Measurements from ENCODE around the gene NANOGP8. TPM values are rescaled to one million over a fixed set of nuclear protein-coding genes. Genes with fewer than 3 reads are reported as not detected.

The NANOGP8 gene
- total and polyA plus RNA-seq, 9 of the 15 experiments (the other 6 are each of a cell fraction or from before 2014, with no cell fraction given) = not detected

- no peaks in the 10 kb centered on the region for H4K20me1 ChIP-seq (replicated peaks; ENCODE audit: control insufficient read depth, insufficient read depth, low read length)
- no peak overlapping the region for H3K4me2 ChIP-seq (ENCODE audit: insufficient read depth, low read length)
- H3K4me1 ChIP-seq (replicated peaks in 1 of 2; ENCODE audit: control insufficient read depth in 2 of 2, insufficient read depth in 2 of 2, low read length in 2 of 2) = no peaks in the 10 kb centered on the region
- ChIA-PET POLR2A (interaction anchor here (2.8 kb wide), 1 partner anchor 16 kb away, joined by 9 read pairs; no protein-coding TSS in a partner anchor), CTCF (ENCODE audit: low intra/inter-chr PET ratio) (no interaction called here)
- no peak for FAIRE-seq
- in situ Hi-C loops (cut with MboI) (no loop called here), intact Hi-C loops (cut with micrococcal nuclease) (no loop called here)
- no TSS peak for BruUV-seq (replicated peaks)
- H2AFZ ChIP-seq (ENCODE audit: low read depth, low read length) = peak overlapping the region; percentile 58
- DNase-seq (ENCODE audit: extremely low read depth in 1 of 4, low spot score in 3 of 4) = no peak
- no peak overlapping the region for H3K27ac ChIP-seq (ENCODE audit: extremely low read depth, low read depth, low read length)
- no peaks in the 10 kb centered on the region for H3K27me3 ChIP-seq (ENCODE audit: control insufficient read depth in 2 of 2, insufficient read depth in 2 of 2, low read length in 2 of 2)
- WGBS (ENCODE audit: insufficient coverage, low coverage, missing lambda C conversion rate) = 57% methylated on average over 5 of the region's 5 CpGs
- no peaks in the 10 kb centered on the region for H3K79me2 ChIP-seq (ENCODE audit: control insufficient read depth, insufficient read depth, low read length)
- no peak overlapping the region for H3K9ac ChIP-seq (ENCODE audit: insufficient read depth in 1 of 2, low read depth in 2 of 2, low read length in 2 of 2)
- TF ChIP-seq, protein P1, sequence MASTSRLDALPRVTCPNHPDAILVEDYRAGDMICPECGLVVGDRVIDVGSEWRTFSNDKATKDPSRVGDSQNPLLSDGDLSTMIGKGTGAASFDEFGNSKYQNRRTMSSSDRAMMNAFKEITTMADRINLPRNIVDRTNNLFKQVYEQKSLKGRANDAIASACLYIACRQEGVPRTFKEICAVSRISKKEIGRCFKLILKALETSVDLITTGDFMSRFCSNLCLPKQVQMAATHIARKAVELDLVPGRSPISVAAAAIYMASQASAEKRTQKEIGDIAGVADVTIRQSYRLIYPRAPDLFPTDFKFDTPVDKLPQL (IDR thresholded peaks at IDR 0.05; ENCODE audit: extremely low read depth, insufficient read length) = no peak
- TF ChIP-seq XRCC5 (IDR thresholded peaks at IDR 0.05; ENCODE audit: low read depth, low read length) = no peak
- TF ChIP-seq, protein P2, sequence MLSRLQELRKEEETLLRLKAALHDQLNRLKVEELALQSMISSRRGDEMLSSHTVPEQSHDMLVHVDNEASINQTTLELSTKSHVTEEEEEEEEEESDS (CRISPR knock-in tag; IDR thresholded peaks at IDR 0.05) = no peak
- no peak for TF ChIP-seq RCOR1 (IDR thresholded peaks at IDR 0.05; ENCODE audit: borderline replicate concordance in 1 of 2, low read depth in 2 of 2, low read length in 2 of 2)
- H3K9me3 ChIP-seq (replicated peaks; ENCODE audit: control insufficient read depth, insufficient read depth, low read depth, low read length) = no peaks in the 10 kb centered on the region
- H3K36me3 ChIP-seq (ENCODE audit: control insufficient read depth, insufficient read depth, low read length) = no peaks in the 10 kb centered on the region
- no peaks in the 10 kb centered on the region for H3K9me1 ChIP-seq (ENCODE audit: control insufficient read depth, insufficient read depth, low read length)
- no peak overlapping the region for H3K4me3 ChIP-seq
- ATAC-seq = no peak
Measured at GRCh38 chr15:35107561-35107960, 22.5 kb upstream of the NANOGP8 start.

DNA sequence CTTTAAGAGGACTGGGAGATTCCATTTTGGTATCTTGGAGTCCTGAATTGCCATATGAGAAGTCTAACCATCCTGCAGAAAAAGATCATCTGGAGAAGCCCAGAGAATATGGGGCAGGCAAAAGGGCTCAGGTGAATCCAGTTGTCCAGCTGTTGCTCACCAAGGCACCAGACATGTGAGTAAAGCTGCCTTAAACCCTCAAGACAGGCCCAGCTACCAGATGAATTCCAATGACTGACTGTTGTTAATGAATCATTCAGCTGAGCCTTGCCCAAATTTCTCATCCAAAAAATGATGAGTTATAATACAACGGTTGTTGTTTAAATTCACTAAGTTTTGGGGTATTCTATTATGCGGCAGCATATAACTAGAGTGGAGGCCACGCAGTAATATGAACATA is 22.0 kb upstream of the NANOGP8 start:
- WGBS (ENCODE audit: insufficient coverage, low coverage, missing lambda C conversion rate) = 65% methylated on average over 3 of the region's 3 CpGs
- H3K27me3 ChIP-seq (ENCODE audit: control insufficient read depth in 2 of 2, insufficient read depth in 2 of 2, low read length in 2 of 2) = no peaks in the 10 kb centered on the region
- H3K4me2 ChIP-seq (ENCODE audit: insufficient read depth, low read length) = no peak overlapping the region
- no peaks in the 10 kb centered on the region for H3K9me3 ChIP-seq (replicated peaks; ENCODE audit: control insufficient read depth, insufficient read depth, low read depth, low read length)
- no peaks in the 10 kb centered on the region for H3K9me1 ChIP-seq (ENCODE audit: control insufficient read depth, insufficient read depth, low read length)
- H3K4me3 ChIP-seq = no peak overlapping the region
- no peaks in the 10 kb centered on the region for H3K36me3 ChIP-seq (ENCODE audit: control insufficient read depth, insufficient read depth, low read length)
- H3K79me2 ChIP-seq (ENCODE audit: control insufficient read depth, insufficient read depth, low read length) = no peaks in the 10 kb centered on the region
- intact Hi-C loops (cut with micrococcal nuclease) (no loop called here), in situ Hi-C loops (cut with MboI) (no loop called here)
- no peak overlapping the region for H2AFZ ChIP-seq (ENCODE audit: low read depth, low read length)
- FAIRE-seq = no peak
- no peaks in the 10 kb centered on the region for H3K4me1 ChIP-seq (replicated peaks in 1 of 2; ENCODE audit: control insufficient read depth in 2 of 2, insufficient read depth in 2 of 2, low read length in 2 of 2)
- no peak for DNase-seq (ENCODE audit: extremely low read depth in 1 of 4, low spot score in 3 of 4)
- BruUV-seq (replicated peaks) = no TSS peak
- CTCF ChIA-PET (ENCODE audit: low intra/inter-chr PET ratio) = no interaction called here
- no peak overlapping the region for H3K27ac ChIP-seq (ENCODE audit: extremely low read depth, low read depth, low read length)
- H4K20me1 ChIP-seq (replicated peaks; ENCODE audit: control insufficient read depth, insufficient read depth, low read length) = no peaks in the 10 kb centered on the region
- POLR2A ChIA-PET = interaction anchor here (2.8 kb wide), 1 partner anchor 17 kb away, joined by 9 read pairs; no protein-coding TSS in a partner anchor
- H3K9ac ChIP-seq (ENCODE audit: insufficient read depth in 1 of 2, low read depth in 2 of 2, low read length in 2 of 2) = no peak overlapping the region
- ATAC-seq = no peak
- TF ChIP-seq THRAP3 (IDR thresholded peaks at IDR 0.05; ENCODE audit: borderline replicate concordance) (no peak), ASH1L (IDR thresholded peaks at IDR 0.05; ENCODE audit: borderline replicate concordance, low read depth, partially characterized antibody) (no peak), TAF9B (IDR thresholded peaks at IDR 0.05; ENCODE audit: partially characterized antibody) (no peak), OTX1 (CRISPR knock-in tag; IDR thresholded peaks at IDR 0.05) (no peak), ZBTB8A (IDR thresholded peaks at IDR 0.05; ENCODE audit: partially characterized antibody) (no peak), TEAD4 (IDR thresholded peaks at IDR 0.05; ENCODE audit: low read length) (no peak), TEAD4 (CRISPR knock-in tag; IDR thresholded peaks at IDR 0.05; ENCODE audit: borderline replicate concordance) (no peak), KAT7 (CRISPR knock-in tag; IDR thresholded peaks at IDR 0.05; ENCODE audit: borderline replicate concordance) (no peak)
- TF ChIP-seq, protein P3, sequence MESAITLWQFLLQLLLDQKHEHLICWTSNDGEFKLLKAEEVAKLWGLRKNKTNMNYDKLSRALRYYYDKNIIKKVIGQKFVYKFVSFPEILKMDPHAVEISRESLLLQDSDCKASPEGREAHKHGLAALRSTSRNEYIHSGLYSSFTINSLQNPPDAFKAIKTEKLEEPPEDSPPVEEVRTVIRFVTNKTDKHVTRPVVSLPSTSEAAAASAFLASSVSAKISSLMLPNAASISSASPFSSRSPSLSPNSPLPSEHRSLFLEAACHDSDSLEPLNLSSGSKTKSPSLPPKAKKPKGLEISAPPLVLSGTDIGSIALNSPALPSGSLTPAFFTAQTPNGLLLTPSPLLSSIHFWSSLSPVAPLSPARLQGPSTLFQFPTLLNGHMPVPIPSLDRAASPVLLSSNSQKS (CRISPR knock-in tag; IDR thresholded peaks at IDR 0.05) = no peak
